ENCODE results near the gene CABCOCO1.

DNA sequence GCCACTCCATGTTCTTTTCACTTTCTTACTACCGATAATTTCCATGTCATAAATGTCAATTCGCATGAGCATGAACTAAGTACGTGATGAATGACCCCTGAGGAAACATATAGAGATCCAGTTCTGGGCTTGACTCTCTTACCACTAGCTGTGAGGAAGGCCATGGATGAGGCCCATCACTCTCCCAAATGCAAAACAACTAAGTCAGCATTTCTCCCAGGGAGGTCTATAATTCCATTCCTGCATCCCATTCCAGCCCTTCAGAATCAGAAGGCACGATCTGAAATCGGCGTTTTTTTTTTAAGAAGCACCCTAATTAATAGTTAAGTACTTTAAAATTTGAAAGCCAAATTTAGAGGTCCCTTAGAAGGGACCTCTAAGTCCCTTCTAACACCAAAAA, 116.5 kb downstream of the CABCOCO1 start:
- TF ChIP-seq CTCF (conservative IDR thresholded peaks at IDR 0.05 in 1 of 2, IDR thresholded peaks at IDR 0.05 in 1 of 2; ENCODE audit: extremely low read depth in 1 of 2, insufficient read depth in 1 of 2, low read depth in 1 of 2, low read length in 2 of 2) (no peak), EZH2 (IDR thresholded peaks at IDR 0.05; ENCODE audit: borderline replicate concordance, low read length) (no peak)

Data from mammary epithelial cell (primary cell).